Femur (tissue), 1 donor: ENCODE data around the gene HID1.
"Not testable (repeated sequence)": the region's sequence is repeated elsewhere in the genome, so short reads cannot be mapped to it uniquely, and the experiment has no call there.

Source experiments
- DNase-seq: peaks from one replicate; pipeline ENCODE4 v3.0.0-alpha.2; 2017

Gene HID1

DNA sequence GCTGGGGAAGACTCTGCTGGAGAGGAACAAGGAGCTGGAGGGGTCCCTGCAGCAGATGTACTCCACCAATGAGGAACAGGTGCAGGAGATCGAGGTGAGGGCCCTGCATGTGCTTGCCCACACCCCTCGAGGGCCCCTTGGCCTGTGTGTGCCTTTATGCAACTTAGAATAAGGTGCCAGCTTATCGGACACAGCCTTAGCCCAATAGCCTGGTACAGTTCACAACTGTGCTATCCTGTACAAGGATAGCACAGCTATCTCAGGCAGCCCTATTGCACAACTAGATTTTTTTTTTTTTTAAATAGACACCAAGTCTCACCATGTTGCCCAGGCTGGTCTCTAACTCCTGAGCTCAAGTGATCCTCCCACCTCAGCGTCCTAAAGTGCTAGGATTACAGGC, 27.0 kb upstream of the HID1 start:
- no peak for DNase-seq

DNA sequence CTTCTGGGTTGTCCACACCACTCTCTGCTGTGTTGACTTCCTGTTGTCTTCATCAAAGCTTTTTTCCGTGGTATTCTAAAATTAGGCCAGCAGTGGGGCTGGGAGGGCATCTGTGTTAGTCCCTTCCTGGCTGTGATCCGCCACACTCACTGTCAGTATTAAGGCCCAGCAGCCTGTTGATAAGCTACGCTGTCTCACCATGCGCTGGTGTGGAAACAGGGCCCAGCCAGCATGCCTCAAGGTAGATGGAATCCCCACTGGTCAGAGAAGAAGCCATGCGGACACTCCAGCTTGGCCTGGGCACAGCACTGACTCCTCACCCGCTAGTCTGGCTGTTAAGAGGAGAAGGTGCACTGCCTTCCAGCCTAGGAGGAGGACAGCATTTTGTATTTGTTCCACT, 26.2 kb upstream of the HID1 start:
- no peak for DNase-seq

DNA sequence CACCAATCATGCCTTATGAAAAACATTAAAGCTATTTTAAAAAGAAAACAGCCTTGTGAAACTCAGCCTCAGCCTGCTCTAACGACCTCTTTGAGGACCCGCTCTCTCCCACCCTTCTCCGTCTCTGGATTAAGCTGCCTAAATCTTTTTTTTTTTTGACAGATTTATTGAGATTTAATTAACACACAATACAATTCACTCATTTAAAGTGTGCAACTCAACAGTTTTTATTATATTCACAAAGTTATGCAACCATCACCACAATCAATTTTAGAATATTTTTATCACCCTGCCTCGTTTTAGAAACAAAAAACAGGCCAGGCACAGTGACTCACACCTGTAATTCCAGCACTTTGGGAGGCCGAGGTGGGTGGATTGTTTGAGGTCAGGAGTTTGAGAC, 23.3 kb upstream of the HID1 start:
- no peak for DNase-seq

DNA sequence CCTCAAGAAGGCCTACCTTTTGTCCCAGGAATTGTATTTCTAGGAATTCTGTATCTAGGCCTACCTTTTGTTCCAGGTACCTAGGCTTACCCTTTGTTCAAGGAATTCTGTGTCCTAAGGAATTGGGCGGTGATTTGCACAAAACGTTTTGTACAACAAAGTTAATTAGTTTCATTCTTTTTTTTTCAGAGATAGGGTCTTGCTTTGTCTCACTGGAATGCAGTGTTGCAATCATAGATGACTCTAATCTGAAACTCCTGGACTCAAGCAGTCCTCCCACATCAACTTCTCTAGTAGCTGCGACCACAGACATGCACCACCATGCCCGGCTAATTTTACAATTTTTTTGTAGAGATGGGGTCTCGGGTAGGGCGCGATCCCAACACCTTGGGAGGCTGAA, 21.9 kb upstream of the HID1 start:
- DNase-seq: no peak

DNA sequence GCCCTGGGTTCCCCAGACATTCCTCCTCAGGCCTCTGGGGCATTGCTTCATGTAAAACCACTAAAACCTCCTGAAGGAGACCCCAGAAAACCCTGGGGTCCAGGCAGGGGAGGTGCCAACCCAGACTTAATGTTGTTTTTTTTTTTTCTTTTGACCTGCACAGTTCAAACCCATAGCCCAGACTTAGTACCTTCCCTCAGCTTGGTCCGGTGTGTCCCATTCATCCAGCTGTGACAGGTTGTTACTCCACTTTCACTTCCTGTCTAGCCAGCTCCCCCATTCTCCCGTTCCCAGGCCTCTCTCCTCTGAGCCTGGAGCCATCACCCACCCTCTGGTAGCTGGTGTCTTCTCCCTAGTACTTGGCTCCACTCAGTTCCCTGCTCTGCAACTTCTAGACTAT, 19.7 kb upstream of the HID1 start:
- no peak for DNase-seq

DNA sequence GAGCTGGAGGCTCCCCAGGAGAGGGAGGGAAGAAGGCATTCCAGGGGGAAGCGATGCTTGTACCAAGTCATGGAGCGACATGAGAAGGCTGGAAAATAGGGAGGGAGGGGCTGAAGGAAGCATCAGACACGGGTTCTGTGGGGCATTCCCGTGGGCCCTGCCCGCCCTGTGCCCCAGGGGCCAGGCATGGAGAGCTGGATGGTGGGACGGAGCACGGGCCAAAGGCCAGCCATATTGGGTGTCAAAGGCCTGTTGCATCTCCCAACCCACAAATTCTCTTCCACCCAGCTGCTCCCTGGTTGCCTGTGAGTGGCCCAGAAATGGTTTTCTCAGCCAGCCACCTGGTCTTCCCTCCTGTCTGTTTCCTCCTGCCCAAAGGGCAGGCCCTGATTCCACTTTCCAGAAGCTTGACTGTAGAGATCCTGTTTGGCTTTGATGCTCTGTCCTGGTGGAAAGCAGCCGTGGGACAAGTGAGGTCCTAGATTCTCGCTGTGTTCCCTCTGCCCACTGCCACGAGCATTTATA, 18.1 kb upstream of the HID1 start:
- DNase-seq: no peak

DNA sequence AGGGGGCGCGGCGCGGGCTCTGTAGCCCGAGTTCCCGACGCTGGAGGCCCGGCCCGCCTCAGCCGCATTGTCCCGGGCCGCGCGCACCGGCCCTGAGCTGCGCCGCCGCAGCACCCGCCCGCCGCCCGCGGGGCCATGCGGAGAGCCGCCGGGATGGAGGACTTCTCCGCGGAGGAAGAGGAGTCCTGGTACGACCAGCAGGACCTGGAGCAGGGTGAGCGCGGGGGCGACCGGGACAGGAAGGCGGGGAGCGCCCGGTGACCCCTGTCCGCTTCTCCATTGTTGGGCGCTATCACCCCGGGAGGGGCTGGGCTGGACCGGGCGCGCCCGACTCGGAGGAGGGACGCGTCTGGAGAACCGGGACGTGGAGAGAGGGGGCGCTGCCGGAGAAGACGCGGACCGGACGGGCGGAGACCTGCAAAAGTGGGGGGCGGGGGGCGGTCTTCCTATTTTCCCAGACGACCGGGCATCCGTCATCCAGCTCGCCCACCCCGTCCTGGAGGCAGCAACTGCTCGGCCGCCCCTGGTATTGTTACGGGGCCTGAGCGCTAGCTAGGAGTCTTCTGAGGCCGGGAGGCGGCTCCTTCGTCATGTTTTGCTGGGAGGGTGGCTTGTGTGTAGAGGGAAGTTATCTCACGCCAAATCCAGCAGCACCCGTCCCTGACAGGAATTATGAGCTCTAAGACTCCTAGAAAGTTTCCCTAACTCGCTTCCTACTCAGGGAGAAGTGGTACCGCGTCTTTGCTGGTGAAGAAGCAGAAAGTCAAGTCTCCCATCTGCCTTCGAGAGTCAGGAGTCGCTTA, 15.6 kb upstream of the HID1 start:
- DNase-seq: peak; percentile 95

DNA sequence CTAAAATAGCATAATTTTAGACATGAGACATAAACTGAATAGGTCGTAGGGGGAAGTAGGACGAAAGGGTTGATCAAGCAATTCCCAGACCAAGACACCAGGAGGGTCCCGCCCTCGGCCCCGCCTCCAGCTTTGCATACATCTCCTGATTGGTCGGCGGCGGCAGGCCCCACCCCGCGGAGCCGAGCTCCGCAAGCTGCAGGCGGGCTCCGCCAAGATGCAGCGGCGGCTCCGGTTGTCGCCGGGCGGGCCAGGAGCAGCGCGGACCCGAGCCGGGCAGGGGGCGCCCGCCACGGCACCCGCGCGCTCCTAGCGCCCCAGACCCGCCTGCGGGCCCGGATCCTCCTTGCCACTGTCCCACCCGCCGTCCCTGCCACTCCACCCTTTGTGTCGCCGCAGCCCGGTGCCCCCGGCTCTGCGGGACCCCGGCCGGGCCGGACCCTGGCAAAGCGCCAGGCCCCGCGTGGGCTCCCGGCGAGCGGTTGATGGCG, 14.9 kb upstream of the HID1 start, which contains the start of gene CDR2L:
TSS of gene CDR2L (plus strand) at position 215 of the 491 bp plus-strand sequence. CDS start 412 bp downstream, outside the sequence.
- peak; percentile 98 for DNase-seq

DNA sequence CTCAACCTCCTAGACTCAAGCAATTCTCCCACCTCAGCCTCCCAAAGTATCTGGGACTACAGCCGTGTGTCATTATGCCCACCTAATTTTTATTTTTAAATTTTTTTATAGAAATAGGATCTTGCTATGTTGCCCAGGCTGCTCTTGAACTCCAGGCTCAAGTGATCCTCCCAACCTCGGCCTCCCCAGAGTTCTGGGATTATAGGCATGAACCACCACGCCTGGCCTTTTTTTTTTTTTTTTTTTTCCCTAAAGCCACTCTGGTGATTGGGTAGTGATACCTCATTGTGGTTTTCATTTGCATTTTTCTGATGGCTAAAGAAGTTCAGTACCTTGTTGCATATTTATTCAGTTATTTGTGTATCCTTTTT, 13.6 kb upstream of the HID1 start:
- no peak for DNase-seq

DNA sequence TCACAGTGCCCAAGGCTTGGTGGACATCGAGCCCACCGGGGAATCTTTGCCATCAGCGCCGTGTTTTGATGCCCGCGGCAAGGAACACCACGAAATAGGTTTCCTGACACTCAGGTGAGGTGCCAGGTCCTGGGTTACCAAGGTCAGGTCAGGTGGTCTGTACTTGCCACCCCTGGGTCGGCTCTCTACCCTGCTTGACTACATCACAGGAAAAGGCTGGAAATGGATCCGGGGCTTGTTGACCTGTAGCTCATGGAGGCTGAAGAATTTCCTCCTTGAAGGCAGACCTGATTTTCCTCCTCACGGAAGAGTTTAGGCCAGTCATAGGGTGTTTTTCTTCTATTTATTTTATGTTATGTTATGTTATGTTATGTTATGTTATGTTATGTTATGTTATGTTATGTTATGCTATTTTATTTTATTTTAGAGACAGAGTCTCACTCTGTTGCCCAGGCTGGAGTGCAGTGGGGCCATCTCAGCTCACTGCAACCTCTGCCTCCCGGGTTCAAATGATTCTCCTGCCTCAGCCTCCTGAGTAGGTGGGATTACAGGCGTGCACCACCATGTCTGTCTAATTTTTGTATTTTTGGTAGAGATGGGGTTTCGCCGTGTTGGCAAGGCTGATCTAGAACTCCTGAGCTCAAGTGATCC, 10.2 kb upstream of the HID1 start:
- not testable (repeated sequence) for DNase-seq

DNA sequence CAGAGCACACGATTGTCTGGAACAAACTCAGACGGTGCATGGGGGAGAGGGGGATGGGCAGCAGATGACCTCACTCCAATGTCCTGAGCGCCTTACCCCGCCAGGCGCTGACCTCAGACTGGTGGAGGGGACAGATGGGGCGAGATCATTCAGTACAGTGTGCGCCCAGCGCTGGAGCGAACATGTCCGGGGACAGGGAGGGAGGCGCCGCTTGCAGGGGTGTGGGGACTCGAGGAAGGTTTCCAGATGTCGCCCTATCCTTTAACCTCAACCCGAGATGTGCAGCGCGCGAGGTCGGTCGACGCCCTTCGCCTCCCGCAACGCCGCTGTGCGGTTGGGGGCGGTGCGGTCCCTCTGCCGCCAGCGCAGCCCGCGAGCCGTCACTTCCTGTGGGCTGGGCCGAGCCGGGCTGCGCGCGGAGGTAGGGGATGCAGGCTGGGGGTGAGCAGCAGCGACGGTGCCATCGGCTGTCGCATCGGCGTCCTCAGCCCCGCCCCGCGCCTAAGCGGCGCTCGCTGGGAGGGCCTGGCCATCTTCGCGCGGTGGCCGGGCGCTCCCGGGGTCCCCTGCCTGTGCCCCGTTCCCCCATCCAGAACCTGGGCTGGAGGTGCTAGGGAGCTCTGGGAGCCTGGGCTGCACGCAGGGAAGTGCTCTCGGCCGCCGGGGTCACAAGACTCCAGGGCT, 9.6 kb upstream of the HID1 start:
- peak; percentile 82 for DNase-seq

DNA sequence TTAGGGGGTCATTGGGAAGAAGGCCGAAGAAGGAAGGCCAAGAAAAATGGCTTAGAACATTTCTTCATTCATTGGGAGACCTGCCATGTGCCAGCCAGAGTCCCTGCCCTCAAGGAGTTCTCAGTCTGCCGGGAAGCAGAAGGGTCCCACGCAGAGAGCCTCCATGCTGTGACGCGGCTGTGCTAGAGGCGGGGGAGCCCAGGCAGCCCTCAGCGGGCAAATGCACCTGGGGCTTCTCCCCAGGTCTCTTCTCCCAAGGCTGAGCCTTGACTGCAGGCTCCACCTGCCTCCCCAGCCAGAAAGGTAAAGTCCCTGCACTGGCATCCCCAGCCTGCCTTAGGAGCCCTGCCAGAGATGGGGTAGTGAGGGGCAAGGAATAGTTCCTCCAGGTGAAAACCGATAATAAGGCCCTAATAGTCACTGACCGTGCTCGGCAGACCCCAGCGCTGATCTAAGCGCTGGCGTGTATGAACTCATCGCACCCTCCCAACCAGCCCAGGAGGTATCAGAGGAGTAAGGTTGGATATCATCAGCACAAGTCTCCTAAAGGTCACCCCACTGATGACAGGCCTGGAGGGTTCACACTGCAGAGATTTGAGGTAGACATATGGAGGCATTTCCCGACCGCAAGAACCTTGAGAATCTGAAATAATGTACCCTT, 8.9 kb upstream of the HID1 start:
- DNase-seq: no peak

DNA sequence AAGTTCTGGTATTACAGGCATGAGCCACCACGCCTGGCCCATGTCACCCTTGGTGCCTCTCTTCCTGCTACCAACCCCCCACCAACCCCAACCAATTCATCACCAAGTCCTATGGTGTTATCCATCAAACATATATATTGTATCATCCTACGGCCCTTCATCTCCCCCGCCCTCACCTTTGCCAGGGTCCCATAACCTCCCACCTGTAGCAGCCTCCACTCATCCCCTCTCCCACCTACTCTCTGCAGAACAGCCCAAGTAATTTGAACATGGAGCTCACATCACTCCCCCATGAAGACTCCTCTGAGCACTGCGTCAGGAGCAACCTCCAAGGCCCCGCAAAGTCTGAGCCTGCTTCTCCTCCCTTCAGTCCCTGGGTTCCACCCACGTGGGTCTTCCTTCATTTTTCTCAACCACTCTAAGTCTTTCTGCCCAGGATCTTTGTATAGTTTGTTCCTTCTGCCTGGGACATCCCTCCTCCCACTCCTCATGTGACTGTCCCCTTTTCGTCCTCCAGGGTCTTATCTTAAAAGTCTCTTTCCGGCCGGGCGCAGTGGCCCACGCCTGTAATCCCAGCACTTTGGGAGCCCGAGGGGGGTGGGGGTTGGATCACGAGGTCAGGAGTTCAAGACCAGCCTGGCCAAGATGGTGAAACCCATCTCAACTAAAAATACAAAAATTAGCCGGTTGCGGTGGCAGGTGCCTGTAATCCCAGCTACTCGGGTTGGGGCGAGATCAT, 7.0 kb upstream of the HID1 start:
- DNase-seq: no peak

DNA sequence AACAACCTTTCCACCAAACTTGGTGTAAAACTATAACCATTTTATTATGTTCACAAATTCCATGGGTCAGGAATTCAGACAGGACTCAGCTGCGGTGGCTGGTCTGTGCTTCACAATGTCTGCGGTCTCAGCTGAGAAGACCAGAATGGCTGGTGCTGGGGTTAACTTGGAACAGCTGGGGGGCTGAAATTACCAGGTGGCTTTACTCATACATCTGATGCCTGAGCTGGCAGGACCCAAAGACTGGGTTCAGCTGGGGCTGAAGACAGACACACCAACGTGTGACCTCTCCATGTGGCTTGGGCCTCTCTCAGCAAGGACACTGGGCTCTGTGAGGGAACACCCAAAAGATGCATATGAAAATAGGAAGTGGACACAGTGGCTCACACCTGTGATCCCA, 5.7 kb upstream of the HID1 start:
- DNase-seq: no peak

DNA sequence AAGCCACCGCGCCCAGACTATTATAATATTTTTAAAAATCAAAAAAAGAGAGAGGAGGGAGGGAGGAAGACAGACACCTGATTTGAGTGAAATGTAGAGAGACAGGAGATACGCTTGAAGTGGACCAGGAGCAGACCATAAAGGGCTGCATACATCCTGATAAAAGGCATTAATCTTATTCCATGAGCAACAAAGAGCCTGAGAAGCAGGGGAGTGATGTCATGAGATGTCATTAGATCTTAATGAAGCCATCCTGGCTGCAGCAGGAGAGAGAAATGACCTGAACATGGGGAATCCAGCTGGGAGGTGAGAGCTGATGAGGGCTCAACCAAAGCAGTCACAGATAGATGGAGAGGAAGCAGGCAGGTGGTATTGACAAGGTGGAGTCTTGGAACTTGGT, 5.2 kb upstream of the HID1 start:
- DNase-seq: no peak

DNA sequence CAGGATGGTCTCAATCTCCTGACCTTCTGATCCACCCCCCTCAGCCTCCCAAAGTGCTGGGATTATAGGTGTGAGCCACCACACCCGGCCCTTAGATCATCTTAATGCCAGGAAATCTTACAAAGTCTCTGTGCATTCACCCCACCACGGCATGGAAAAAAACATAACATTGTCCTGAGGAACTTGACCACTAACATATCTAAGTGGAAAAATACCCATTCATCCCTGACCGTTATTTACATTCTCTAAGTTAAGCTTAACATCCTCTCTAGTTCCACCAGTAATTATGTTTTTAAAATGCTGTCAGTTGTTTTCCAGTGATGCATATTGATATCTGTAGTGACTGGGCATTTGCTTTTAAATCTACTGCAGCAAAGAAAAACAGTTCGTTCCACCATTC, 3.4 kb upstream of the HID1 start:
- DNase-seq: no peak

DNA sequence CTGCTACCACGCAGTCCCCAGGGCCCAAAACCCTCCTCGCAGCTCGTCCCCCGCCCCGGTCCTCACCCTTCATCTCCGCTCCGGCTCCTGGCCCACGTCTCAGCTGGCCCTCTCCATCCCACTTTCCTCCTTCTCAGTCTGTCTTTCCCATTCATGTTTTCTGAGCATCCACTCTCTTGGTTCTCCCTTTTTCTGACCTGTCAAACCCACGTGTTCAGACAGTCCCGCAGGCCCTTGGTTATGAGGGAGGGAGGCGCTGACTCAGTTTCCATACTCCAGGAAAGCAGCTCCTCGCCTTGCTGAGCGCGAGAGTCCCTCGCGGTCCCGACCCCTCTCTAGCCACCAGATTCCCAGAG, 392 bp upstream of the HID1 start:
- no peak for DNase-seq

DNA sequence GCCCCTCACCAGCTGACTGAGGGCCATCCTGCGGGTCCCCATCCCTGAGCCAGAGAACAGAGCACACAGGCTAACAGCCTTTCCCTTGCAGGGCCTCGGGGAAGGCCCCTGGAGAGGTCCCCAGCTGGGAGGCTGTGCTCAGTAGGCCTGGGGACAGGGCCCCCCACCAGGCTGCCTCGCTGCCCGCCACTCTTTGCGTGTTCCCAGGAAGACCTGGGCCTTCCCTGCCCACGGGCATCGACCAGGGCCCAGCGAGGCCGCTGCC, 785 bp downstream of the HID1 start:
- DNase-seq: no peak

DNA sequence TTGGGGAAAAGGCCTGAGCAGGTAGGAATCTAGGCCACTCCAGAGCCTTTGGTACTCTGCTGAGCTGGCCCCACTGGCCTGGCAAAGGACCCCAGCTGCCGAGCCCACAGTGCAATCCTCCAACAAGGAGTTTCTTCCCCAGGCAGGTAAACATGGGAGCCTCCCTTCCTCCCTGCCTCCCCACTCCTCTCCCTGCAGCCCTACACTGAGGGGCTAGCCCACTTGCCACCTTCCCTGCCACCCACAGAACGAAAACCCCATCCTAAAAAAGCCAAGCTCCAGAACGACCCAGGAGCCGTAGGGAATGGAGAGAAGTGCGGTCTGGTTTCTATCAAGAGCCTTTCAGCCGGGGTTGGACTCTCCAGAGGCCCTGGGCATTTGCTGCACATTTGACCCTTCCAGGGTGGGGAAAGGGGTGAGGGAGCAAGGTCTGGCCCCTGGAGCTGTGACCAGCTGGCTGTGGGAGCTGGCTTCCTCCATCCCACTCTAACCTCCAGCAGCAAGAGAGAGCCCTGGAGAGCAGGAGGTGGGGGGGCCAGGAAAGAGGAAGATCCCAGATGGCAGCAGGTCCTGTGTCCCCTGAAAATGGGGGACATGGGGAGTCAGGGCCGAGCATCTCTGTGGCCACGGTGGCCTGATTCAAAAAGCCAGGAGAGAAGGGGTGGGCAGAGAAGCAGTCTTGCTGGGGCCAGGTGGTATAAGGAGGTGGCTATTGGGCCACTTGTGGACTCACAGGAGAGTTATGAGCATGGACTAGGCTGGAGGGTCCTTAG, 1.3 kb downstream of the HID1 start:
- DNase-seq: no peak

DNA sequence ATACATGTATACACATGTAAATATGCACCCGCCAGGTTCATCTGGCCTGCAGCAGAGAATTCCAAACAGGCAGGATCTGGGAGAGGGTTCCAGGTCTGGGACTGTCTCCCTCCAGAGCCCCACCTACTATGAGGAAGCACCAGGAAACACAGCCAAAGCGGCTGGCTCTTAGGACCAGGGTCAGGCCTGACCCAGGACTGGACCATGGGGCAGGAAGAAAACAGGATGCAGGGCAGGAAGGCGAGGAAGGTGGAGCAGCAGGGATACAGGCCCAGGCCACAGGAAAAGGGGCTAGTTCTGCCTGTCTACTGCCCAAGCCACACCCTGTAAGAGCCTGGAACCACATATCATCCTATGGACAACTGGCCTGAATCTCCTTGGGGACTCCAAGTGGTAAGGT, 2.2 kb downstream of the HID1 start:
- DNase-seq: no peak

DNA sequence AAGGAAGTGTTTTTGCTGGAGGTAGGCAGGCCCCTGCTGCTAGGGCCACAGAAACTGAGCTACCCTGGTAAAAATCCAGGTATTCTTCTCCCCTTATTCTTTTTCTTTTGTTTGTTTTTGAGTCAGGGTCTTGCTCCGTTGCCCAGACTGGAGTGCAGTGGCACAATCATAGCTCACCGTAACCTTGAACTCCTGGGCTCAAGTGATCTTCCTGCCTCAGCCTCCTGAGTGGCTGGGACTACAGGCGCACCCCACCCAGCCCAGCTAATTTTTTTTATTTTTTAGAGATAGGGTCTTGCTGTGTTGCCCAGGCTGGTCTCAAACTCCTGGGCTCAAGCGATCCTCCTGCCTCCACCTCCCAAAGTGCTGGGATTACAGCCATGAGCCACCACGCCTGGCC, 3.1 kb downstream of the HID1 start:
- DNase-seq: not testable (repeated sequence)

DNA sequence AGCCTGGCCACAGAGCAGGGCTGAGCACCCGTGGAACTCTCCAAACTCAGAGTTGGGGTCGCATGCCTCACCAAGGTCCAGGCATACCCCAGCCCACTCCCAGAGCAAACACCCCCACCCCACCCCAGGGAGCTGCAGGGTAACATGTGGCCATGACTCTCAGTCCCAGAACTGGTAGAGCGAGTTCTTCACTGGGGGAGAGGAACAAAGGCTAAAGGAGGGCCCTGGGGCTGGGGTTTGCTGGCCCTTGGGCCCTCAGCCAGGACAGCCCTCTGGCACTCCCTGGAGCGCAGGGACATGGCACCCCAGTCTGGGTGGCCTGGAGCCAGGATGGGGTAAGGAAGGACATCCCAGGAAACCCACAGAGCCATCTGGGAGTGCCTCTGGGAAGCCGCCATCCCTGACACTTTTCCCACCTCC, 4.2 kb downstream of the HID1 start:
- DNase-seq: no peak
